Measurements from ENCODE around the gene NTF3.

GRCh38 chr12:5505751-5506150, 73.8 kb downstream of the NTF3 start:
- TF ChIP-seq CTCF (conservative IDR thresholded peaks at IDR 0.05; ENCODE audit: low read length) (no peak), EZH2phosphoT487 (IDR thresholded peaks at IDR 0.05; ENCODE audit: borderline replicate concordance) (no peak)

Measured in Loucy (cell line).